MM.1S (cell line): ENCODE data around the gene MCTP2.
"Not testable (repeated sequence)": the region's sequence is repeated elsewhere in the genome, so short reads cannot be mapped to it uniquely, and the experiment has no call there.

Experiments used
- DNase-seq: peaks from one replicate; pipeline ENCODE4 v3.0.0-alpha.2; 2015
- H2AFZ ChIP-seq: fragments of 300-600 bp; sonication (generic); 2 replicates; pipeline ENCODE4 v1.6.0; 2016; ENCODE audit warnings: antibody characterized with exemption, low read length
- H3F3A ChIP-seq: fragments of 300-600 bp; sonication (generic); 2 replicates; pipeline ENCODE4 v1.6.1; 2016; ENCODE audit warnings: mild to moderate bottlenecking, antibody characterized with exemption, low read length, moderate library complexity, mixed read lengths; ENCODE audit not compliant: insufficient read depth
- H3K27ac ChIP-seq: fragments of 300-600 bp; sonication (generic); 2 replicates; pipeline ENCODE4 v1.5.1; 2016; ENCODE audit warnings: mild to moderate bottlenecking, low read length
- H3K27me3 ChIP-seq: fragments of 300-600 bp; sonication (generic); replicated peaks from 2 replicates; pipeline ENCODE4 v1.6.0; 2016; ENCODE audit warnings: low read length; ENCODE audit not compliant: insufficient read depth
- H3K36me3 ChIP-seq: fragments of 300-600 bp; sonication (generic); replicated peaks from 2 replicates; pipeline ENCODE4 v1.6.1; 2016; ENCODE audit warnings: mild to moderate bottlenecking, low read length, mixed read lengths; ENCODE audit not compliant: insufficient read depth
- H3K4me1 ChIP-seq: fragments of 300-600 bp; sonication (generic); 2 replicates; pipeline ENCODE4 v1.6.1; 2016; ENCODE audit warnings: low read length, mixed read lengths
- H3K4me2 ChIP-seq: fragments of 300-600 bp; sonication (generic); 2 replicates; pipeline ENCODE4 v1.6.0; 2016; ENCODE audit warnings: low read depth, low read length
- H3K4me3 ChIP-seq: fragments of 300-600 bp; sonication (generic); 2 replicates; pipeline ENCODE4 v1.5.1; 2016; ENCODE audit warnings: low read length, mixed read lengths
- H3K79me2 ChIP-seq: fragments of 300-600 bp; sonication (generic); 2 replicates; pipeline ENCODE4 v1.6.1; 2016; ENCODE audit warnings: mixed run types, low read length, mixed read lengths
- H3K9ac ChIP-seq: fragments of 300-600 bp; sonication (generic); 2 replicates; pipeline ENCODE4 v1.6.1; 2016; ENCODE audit warnings: low read length, mixed read lengths
- H3K9me2 ChIP-seq: fragments of 300-600 bp; sonication (generic); replicated peaks from 2 replicates; pipeline ENCODE4 v1.6.1; 2016; ENCODE audit warnings: mild to moderate bottlenecking, low read length, mixed read lengths; ENCODE audit not compliant: insufficient read depth
- H3K9me3 ChIP-seq: fragments of 300-600 bp; sonication (generic); replicated peaks from 2 replicates; pipeline ENCODE4 v1.6.1; 2016; ENCODE audit warnings: mild to moderate bottlenecking, low read length, mixed read lengths; ENCODE audit not compliant: insufficient read depth
- H4K20me1 ChIP-seq: fragments of 300-600 bp; sonication (generic); 2 replicates; pipeline ENCODE4 v1.6.1; 2016; ENCODE audit warnings: mild to moderate bottlenecking, low read length, moderate library complexity, mixed read lengths; ENCODE audit not compliant: insufficient read depth
- CTCF ChIP-seq: fragments of 300-600 bp; sonication (generic); IDR thresholded peaks from 2 replicates; pipeline ENCODE4 v1.5.1; 2016; ENCODE audit warnings: antibody characterized with exemption, low read length, mixed read lengths
- EZH2 ChIP-seq: fragments of 300-600 bp; sonication (generic); optimal IDR thresholded peaks from 2 replicates; pipeline ENCODE3; 2017; ENCODE audit warnings: low read depth, mild to moderate bottlenecking, antibody characterized with exemption, low read length, mixed read lengths
- EZH2phosphoT487 ChIP-seq: fragments of 300-600 bp; sonication (generic); IDR thresholded peaks from 2 replicates; pipeline ENCODE4 v1.6.1; 2018; ENCODE audit warnings: antibody characterized with exemption, low read length

Gene MCTP2

DNA sequence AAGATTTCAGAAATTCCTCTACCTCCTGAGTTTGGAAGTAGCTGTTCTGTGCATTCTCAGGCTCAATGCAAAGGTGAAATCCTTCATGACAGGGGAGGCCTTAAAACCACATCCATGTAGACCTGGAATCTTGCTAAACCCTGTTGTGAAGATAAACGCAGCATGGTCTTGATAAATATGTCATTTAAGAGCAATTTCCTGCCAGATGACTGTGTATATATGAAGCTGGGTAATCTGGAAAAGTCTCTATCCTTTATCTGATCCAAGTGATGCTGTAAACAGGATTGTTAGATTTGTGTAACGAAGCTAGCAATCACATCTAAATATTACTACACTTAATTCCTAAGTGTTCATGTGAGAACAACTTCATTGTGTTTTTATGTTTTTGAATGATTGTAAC, 9.1 kb downstream of the MCTP2 start:
- no peaks in the 10 kb centered on the region for H3K9me3 ChIP-seq
- no peak overlapping the region for H3K9ac ChIP-seq
- no peak overlapping the region for H3K27ac ChIP-seq
- no peaks in the 10 kb centered on the region for H3K36me3 ChIP-seq
- no peak overlapping the region for H2AFZ ChIP-seq
- H3K4me1 ChIP-seq, result peaks cover 15% of the 10 kb centered on the region
- no peaks in the 10 kb centered on the region for H4K20me1 ChIP-seq
- no peaks in the 10 kb centered on the region for H3K27me3 ChIP-seq
- H3K4me2 ChIP-seq, result no peak overlapping the region
- no peaks in the 10 kb centered on the region for H3K9me2 ChIP-seq
- DNase-seq, result no peak
- H3K4me3 ChIP-seq, result no peak overlapping the region
- H3F3A ChIP-seq, result no peaks in the 10 kb centered on the region
- peaks cover 50% of the 10 kb centered on the region for H3K79me2 ChIP-seq
- TF ChIP-seq CTCF (no peak), EZH2phosphoT487 (no peak), EZH2 (no peak)

- H3K27ac ChIP-seq, result no peak overlapping the region
- H3K27me3 ChIP-seq, result no peaks in the 10 kb centered on the region
- no peak overlapping the region for H3K4me3 ChIP-seq
- no peak overlapping the region for H2AFZ ChIP-seq
- DNase-seq, result no peak
- 0 out of 2 replicates have a peak, but pooled peaks cover 3% of the 10 kb centered on the region for H3F3A ChIP-seq
- no peaks in the 10 kb centered on the region for H3K36me3 ChIP-seq
- no peak overlapping the region for H3K4me2 ChIP-seq
- peaks cover 41% of the 10 kb centered on the region for H3K79me2 ChIP-seq
- peaks cover 25% of the 10 kb centered on the region for H3K4me1 ChIP-seq
- no peak for TF ChIP-seq EZH2
- TF ChIP-seq EZH2phosphoT487, result no peak
- TF ChIP-seq CTCF, result no peak
- H3K9ac ChIP-seq, result no peak overlapping the region
- H4K20me1 ChIP-seq, result no peaks in the 10 kb centered on the region
- no peaks in the 10 kb centered on the region for H3K9me3 ChIP-seq
- H3K9me2 ChIP-seq, result no peaks in the 10 kb centered on the region
These were observed 10.9 kb downstream of the MCTP2 start for GRCh38 chr15:94242257-94242656.

DNA sequence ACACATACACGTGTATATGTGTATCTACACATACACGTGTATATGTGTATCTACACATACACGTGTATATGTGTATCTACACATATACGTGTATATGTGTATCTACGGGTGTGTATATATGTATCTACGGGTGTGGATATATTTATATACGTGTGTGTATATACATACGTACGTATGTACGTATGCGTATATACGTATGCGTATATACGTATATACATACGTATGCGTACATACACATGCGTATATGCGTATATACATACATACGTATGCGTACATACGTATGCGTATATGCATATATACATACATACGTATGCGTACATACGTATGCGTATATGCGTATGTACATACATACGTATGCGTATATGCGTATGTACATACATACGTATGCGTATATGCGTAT, 11.6 kb downstream of the MCTP2 start:
- not testable (repeated sequence) for H3F3A ChIP-seq, H3K9me2 ChIP-seq, H3K4me3 ChIP-seq, H3K27me3 ChIP-seq, H3K36me3 ChIP-seq, DNase-seq, H3K4me2 ChIP-seq, H3K9ac ChIP-seq, H4K20me1 ChIP-seq, H3K9me3 ChIP-seq, H3K27ac ChIP-seq, H2AFZ ChIP-seq
- Histone ChIP-seq H3K79me2 (peaks cover 40% of the 10 kb centered on the region), H3K4me1 (peaks cover 25% of the 10 kb centered on the region)

DNA sequence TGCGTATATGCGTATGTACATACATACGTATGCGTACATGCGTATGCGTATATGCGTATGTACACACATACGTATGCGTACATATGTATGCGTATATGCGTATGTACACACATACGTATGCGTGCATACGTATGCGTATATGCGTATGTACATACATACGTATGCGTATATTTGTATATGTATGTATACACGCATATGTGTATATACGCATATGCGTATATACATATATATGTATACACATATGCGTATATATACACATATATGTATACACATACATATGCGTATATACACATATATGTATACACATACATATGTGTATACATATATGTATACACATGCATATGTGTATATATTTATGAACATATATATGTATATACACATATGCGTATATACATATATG, 12.1 kb downstream of the MCTP2 start:
- Histone ChIP-seq H3K79me2 (peaks cover 40% of the 10 kb centered on the region), H3K4me3 (no peak overlapping the region)

More for the DNA sequence above, 12.1 kb downstream of the MCTP2 start:
- H3K4me1 ChIP-seq, result peaks cover 23% of the 10 kb centered on the region
- H3F3A ChIP-seq, result 0 out of 2 replicates have a peak, but pooled peaks cover 3% of the 10 kb centered on the region
- no peak overlapping the region for H2AFZ ChIP-seq
- no peaks in the 10 kb centered on the region for H4K20me1 ChIP-seq
- TF ChIP-seq CTCF, result no peak
- no peak for TF ChIP-seq EZH2phosphoT487
- TF ChIP-seq EZH2, result no peak
- no peak for DNase-seq
- no peaks in the 10 kb centered on the region for H3K9me2 ChIP-seq
- no peaks in the 10 kb centered on the region for H3K9me3 ChIP-seq
- H3K4me2 ChIP-seq, result no peak overlapping the region
- no peaks in the 10 kb centered on the region for H3K36me3 ChIP-seq
- H3K27me3 ChIP-seq, result no peaks in the 10 kb centered on the region
- no peak overlapping the region for H3K9ac ChIP-seq
- H3K27ac ChIP-seq, result no peak overlapping the region
